ENCODE data around the gene RIBC1. TPM values are rescaled to one million over a fixed set of nuclear protein-coding genes. Genes with fewer than 3 reads are reported as not detected.

RIBC1 gene
- total RNA-seq, 2 donors from 2014 or later = 2.3 to 3.0 TPM

DNA sequence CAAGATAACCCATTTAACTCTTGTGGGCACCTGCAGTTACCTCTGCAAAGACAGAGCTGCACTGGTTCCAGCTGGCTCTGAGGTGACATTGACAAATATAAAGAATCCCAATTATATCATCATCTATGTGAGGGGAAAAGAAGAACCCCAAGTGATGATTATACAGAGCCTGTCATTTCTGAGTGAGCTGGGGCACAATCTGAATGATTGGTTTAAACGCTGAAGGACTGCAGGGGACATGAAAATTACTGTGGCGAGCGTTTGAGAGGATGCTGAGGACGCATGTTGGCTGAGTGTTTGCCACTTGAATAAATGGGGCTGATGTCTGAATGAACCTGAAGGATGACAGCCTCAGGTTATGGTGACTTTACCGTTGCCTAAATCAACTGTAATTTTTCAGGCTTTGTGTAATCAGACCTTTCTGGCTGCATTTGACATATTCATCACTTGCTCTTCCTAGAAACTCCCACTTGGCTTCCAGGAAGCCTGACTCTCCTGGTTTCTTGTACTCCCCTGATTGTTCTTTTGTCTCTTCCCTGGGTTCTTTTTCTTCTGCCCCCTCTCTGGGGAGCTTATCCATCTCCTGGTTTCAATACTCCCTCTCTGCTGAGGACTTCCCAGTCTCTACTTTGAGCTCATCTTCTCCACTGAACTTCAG is 15.6 kb downstream of the RIBC1 start:
- H3K36me3 ChIP-seq (ENCODE audit: control insufficient read depth, insufficient read depth, low read length) = no peaks in the 10 kb centered on the region
- Mint-ChIP-seq H3K4me3 (no peak overlapping the region), H3K9me3 (peaks cover 63% of the 10 kb centered on the region), H3K27me3 (ENCODE audit: insufficient read depth) (peaks cover 27% of the 10 kb centered on the region), H3K36me3 (ENCODE audit: low read depth) (no peaks in the 10 kb centered on the region), H3K4me1 (peaks cover 8% of the 10 kb centered on the region), H3K27ac (no peak overlapping the region)
- H3K4me3 ChIP-seq (ENCODE audit: low read length) = no peak overlapping the region
- H3K9ac ChIP-seq (ENCODE audit: extremely low read depth, low read length, poor library complexity, severe bottlenecking) = no peak overlapping the region
- TF ChIP-seq, protein P1, sequence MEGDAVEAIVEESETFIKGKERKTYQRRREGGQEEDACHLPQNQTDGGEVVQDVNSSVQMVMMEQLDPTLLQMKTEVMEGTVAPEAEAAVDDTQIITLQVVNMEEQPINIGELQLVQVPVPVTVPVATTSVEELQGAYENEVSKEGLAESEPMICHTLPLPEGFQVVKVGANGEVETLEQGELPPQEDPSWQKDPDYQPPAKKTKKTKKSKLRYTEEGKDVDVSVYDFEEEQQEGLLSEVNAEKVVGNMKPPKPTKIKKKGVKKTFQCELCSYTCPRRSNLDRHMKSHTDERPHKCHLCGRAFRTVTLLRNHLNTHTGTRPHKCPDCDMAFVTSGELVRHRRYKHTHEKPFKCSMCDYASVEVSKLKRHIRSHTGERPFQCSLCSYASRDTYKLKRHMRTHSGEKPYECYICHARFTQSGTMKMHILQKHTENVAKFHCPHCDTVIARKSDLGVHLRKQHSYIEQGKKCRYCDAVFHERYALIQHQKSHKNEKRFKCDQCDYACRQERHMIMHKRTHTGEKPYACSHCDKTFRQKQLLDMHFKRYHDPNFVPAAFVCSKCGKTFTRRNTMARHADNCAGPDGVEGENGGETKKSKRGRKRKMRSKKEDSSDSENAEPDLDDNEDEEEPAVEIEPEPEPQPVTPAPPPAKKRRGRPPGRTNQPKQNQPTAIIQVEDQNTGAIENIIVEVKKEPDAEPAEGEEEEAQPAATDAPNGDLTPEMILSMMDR (conservative IDR thresholded peaks at IDR 0.05) = no peak
- H3K4me1 ChIP-seq (ENCODE audit: control insufficient read depth, insufficient read depth, low read length) = no peaks in the 10 kb centered on the region
- no peaks in the 10 kb centered on the region for H3K27me3 ChIP-seq (ENCODE audit: control insufficient read depth, insufficient read depth, low read length, poor library complexity, severe bottlenecking)
- no peak overlapping the region for H3K27ac ChIP-seq (ENCODE audit: low read depth, low read length)
- WGBS, 2 experiments (ENCODE audit: insufficient coverage in 1 of 2, insufficient read length in 1 of 2) = 85 to 100% methylated on average over 1 to 5 of the region's 5 CpGs
- H3K9me3 ChIP-seq (ENCODE audit: control insufficient read depth, low read length) = no peaks in the 10 kb centered on the region
- no peak for DNase-seq

DNA sequence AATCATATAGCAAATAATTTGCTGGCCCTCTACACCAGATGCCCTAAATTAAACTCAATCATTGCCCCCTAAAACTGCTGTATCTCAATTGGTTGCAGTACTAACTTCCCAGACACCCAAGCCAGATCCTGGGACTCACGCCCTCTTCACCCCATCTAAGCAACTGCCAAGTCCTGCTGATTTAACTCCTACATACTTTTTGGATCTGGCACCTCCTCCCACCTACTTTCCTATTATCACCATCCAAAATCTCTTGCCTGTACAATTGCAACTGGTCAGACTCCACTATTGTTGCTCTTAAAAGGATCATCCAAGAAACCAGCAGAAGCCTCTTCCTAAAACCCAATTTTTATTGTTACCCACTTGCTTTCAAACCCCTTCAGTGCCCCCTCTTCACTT is 16.2 kb downstream of the RIBC1 start:
- TF ChIP-seq, protein P1 (conservative IDR thresholded peaks at IDR 0.05) = no peak
- no peaks in the 10 kb centered on the region for H3K4me1 ChIP-seq (ENCODE audit: control insufficient read depth, insufficient read depth, low read length)
- Mint-ChIP-seq H3K4me3 (no peak overlapping the region), H3K27ac (no peak overlapping the region), H3K4me1 (peaks cover 8% of the 10 kb centered on the region), H3K36me3 (ENCODE audit: low read depth) (no peaks in the 10 kb centered on the region), H3K27me3 (ENCODE audit: insufficient read depth) (peaks cover 27% of the 10 kb centered on the region), H3K9me3 (peaks cover 64% of the 10 kb centered on the region)
- no peak overlapping the region for H3K9ac ChIP-seq (ENCODE audit: extremely low read depth, low read length, poor library complexity, severe bottlenecking)
- no peaks in the 10 kb centered on the region for H3K36me3 ChIP-seq (ENCODE audit: control insufficient read depth, insufficient read depth, low read length)
- no peak overlapping the region for H3K27ac ChIP-seq (ENCODE audit: low read depth, low read length)
- DNase-seq = no peak
- no peak overlapping the region for H3K4me3 ChIP-seq (ENCODE audit: low read length)
- WGBS, 2 experiments (ENCODE audit: insufficient coverage in 1 of 2, insufficient read length in 1 of 2) = 90 to 100% methylated on average over 1 of the region's 1 CpG
- no peaks in the 10 kb centered on the region for H3K9me3 ChIP-seq (ENCODE audit: control insufficient read depth, low read length)
- no peaks in the 10 kb centered on the region for H3K27me3 ChIP-seq (ENCODE audit: control insufficient read depth, insufficient read depth, low read length, poor library complexity, severe bottlenecking)

DNA sequence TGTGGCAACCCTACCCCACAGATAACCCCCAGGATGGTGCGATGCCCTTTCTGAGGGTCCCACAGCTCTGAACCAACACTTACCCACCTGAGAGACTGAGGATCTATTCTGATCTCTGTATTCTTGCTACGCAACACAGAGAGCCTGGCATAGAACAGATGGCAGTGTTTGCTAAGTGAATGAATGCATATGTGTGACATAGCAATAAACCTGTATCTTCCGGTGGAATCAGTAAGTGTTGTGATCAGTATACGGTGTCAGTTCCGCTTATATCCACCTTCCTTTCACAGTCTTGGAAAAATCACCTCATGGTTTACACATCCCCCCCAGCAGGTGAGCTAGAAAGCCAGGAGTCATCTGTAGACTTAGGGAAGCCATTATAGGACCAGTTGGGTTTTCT is 17.4 kb downstream of the RIBC1 start:
- no peaks in the 10 kb centered on the region for H3K9me3 ChIP-seq (ENCODE audit: control insufficient read depth, low read length)
- no peak overlapping the region for H3K27ac Mint-ChIP-seq
- TF ChIP-seq, protein P1 (conservative IDR thresholded peaks at IDR 0.05) = no peak
- 94 to 97% methylated on average over 3 of the region's 5 CpGs for WGBS, 2 experiments (ENCODE audit: insufficient coverage in 1 of 2, insufficient read length in 1 of 2)
- H3K36me3 Mint-ChIP-seq (ENCODE audit: low read depth) = no peaks in the 10 kb centered on the region
- no peak overlapping the region for H3K4me3 ChIP-seq (ENCODE audit: low read length)
- H3K27me3 ChIP-seq (ENCODE audit: control insufficient read depth, insufficient read depth, low read length, poor library complexity, severe bottlenecking) = no peaks in the 10 kb centered on the region
- H3K27me3 Mint-ChIP-seq (ENCODE audit: insufficient read depth) = peaks cover 27% of the 10 kb centered on the region
- DNase-seq = no peak
- H3K4me3 Mint-ChIP-seq = peak overlapping the region; percentile 61
- H3K9ac ChIP-seq (ENCODE audit: extremely low read depth, low read length, poor library complexity, severe bottlenecking) = no peak overlapping the region
- no peak overlapping the region for H3K27ac ChIP-seq (ENCODE audit: low read depth, low read length)
- peaks cover 58% of the 10 kb centered on the region for H3K9me3 Mint-ChIP-seq
- no peaks in the 10 kb centered on the region for H3K36me3 ChIP-seq (ENCODE audit: control insufficient read depth, insufficient read depth, low read length)
- H3K4me1 ChIP-seq (ENCODE audit: control insufficient read depth, insufficient read depth, low read length) = no peaks in the 10 kb centered on the region
- H3K4me1 Mint-ChIP-seq = peaks cover 8% of the 10 kb centered on the region
